GM10266 (cell line): ENCODE results near the gene STING1.
"Not testable (repeated sequence)": the region's sequence is repeated elsewhere in the genome, so short reads cannot be mapped to it uniquely, and the experiment has no call there.

Source experiments
- DNase-seq: peaks from one replicate; pipeline ENCODE4 v3.0.0; 2012; ENCODE audit errors: extremely low spot score
- TF ChIP-seq, protein P1 (sequence below): IDR thresholded peaks from 2 replicates; pipeline ENCODE4 v1.5.1; 2012; ENCODE audit warnings: mild to moderate bottlenecking, low read depth; ENCODE audit not compliant: control insufficient read depth, insufficient read depth; ENCODE audit errors: missing control alignments

STING1 gene

DNA sequence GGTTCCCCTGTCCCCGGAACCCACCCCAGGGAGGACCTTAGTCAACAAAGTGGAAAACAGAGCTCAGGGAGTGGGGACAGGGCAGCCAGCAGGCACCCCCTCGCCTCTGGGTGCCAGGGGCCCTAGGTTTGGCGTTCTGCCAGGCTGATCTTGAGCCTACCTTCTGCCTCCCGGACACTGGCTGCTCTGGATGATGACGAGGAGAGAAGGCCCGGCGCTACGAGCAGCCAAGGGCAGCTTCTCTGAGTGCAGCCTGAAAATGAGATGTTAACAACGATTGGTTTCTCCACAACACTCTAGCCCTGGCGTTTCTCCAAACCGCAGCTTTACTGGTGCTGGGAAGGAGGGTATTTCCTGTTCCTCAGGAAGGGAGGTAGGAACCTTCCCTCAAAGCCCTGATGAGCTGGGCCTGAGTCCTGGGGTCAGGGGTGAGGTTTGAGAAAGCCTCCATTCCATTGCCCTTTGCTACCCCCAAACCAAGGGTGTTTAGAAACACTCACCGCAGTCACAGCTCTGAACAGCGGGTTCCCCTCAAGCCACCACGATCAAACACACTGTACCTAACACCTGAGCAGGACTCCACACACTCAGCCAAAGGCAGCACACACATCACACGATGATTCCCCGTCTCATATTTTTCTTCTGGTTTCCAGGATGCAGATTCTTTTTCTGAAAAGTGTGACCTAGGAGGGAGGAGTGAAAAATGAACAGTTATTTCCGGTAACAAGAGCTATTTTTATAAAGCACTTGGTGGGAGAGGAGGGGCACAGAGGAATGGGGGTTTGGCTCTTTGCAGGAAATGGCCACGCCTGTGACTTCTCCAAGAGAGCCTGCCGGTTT is at the start of gene STING1:
TSS of gene STING1 (minus strand) at position 709 of the 840 bp plus-strand sequence. CDS start 1,054 bp downstream, outside the sequence.
- TF ChIP-seq, protein P1, sequence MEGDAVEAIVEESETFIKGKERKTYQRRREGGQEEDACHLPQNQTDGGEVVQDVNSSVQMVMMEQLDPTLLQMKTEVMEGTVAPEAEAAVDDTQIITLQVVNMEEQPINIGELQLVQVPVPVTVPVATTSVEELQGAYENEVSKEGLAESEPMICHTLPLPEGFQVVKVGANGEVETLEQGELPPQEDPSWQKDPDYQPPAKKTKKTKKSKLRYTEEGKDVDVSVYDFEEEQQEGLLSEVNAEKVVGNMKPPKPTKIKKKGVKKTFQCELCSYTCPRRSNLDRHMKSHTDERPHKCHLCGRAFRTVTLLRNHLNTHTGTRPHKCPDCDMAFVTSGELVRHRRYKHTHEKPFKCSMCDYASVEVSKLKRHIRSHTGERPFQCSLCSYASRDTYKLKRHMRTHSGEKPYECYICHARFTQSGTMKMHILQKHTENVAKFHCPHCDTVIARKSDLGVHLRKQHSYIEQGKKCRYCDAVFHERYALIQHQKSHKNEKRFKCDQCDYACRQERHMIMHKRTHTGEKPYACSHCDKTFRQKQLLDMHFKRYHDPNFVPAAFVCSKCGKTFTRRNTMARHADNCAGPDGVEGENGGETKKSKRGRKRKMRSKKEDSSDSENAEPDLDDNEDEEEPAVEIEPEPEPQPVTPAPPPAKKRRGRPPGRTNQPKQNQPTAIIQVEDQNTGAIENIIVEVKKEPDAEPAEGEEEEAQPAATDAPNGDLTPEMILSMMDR, result no peak
- DNase-seq, result no peak

DNA sequence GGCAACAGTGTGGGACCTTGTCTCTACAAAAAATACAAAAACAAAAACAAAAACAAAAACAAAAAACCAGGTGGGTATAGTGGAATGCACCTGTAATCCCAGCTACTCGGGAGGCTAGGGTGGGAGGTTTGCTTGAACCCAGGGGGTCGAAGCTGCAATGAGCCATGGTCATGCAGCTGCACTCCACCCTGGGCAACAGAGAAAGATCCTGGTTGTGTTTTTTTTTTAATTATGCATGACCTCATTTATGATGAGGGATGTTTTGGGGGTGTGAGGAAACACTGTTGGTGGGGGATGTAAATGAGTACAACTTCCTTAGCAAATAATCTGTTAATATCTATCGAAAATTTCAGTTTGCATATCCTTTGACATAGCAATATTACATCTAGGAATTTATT is 49.2 kb upstream of the STING1 start:
- DNase-seq, result no peak
- TF ChIP-seq, protein P1, result no peak

DNA sequence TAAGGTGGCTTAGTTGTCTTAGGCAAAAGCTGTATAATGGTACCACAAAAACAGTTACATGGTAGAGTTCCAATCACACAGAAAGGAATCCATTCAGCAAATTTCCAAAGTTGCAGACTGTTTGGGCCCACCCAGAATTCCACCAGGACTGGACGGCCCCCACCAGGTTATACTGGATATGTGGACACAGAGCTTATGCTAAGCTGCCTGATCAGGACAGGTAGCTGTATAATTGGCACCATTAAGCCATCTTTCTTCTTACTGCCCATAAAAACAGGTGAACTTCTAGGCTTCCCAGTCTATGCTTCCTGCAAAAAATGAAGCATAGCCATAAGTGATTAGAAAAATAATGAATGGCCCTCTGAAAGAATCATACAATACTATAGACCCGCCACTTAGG is 47.5 kb upstream of the STING1 start:
- not testable (repeated sequence) for DNase-seq

DNA sequence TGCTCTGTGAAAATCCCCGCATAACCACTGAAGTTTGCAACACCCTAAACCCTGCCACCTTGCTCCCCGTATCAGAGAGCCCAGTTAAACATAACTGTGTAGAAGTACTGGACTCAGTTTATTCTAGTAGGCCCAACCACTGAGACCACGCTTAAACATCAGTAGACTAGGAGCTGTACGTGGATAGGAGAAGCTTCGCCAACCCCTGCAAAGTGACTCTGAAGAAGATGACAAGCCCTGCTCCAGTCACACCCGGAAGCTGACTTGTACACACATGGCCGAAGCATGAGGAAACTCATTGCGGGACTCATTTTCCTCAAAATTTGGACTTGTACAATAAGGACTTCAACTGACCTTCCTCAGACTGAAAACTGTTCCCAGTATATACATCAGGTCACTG is 46.1 kb upstream of the STING1 start:
- not testable (repeated sequence) for DNase-seq

DNA sequence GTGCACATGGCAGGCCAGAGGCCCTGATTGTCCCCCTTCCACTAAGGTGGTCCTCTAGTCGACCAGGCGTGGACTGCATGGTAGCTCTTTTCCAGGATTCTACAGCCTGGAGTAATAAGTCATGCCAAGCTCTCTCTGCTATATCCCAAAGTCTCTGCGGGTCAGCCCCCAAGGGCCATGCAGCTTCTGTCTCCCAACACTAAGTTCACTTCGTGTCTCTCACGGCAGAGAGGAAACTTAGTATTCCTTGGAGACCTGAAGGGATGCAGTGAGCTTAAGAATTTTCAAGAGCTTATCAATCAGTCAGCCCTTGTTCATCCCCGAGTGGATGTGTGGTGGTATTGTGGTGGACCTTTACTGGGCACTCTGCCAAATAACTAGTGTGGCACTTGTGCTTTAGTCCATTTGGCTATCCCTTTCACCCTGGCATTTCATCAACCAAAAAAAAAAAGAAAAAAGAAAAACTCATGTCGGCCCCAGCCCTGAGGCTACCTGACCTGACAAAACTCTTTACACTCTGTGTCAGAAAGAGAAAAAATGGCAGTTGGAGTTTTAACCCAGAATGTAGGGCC is 45.4 kb upstream of the STING1 start:
- DNase-seq, result not testable (repeated sequence)

DNA sequence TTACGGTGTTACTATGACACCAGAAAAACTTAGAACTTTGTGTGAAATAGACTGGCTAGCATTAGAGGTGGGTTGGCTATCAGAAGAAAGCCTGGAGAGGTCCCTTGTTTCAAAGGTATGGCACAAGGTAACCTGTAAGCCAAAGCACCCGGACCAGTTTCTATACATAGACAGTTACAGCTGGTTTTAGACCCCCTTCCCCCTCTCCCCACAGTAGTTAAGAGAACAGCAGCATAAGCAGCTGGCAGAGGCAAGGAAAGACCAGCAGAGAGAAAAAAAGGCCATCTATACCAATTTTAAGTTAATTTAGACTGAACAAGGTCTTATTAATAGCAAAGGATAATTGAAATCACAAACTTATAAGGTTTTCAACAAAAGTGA is 44.5 kb upstream of the STING1 start:
- not testable (repeated sequence) for DNase-seq

DNA sequence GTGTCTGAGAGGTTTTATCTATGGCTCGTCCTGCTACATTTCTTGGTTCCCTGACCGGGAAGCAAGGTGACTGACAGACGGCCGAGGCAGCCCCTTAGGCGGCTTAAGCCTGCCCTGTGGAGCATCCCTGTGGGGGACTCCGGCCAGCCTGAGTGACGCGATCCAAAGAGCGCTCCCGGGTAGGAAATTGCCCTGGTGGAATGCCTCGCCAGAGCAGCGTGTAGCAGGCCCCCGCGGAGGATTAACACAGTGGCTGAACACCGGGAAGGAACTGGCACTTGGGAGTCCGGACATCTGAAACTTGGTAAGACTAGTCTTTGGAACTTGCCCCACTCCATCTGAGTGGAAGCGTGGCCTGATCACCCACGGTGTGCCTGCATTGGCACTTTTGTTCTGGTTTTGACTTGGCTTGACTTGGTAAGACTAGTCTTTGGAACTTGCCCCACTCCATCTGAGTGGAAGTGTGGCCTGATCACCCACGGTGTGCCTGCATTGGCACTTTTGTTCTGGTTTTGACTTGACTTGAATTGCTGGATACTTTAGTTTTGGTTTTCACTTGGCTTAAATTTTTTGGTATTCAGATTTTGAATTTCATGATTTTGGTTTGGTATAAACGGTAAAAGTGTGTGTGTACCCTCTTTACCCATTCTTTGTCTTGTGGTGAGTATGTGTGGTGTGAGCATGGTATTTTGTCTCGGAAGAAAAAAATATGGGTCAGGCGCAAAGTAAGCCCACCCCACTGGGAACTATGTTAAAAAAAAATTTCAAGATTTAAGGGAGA is 43.9 kb upstream of the STING1 start:
- DNase-seq, result not testable (repeated sequence)

DNA sequence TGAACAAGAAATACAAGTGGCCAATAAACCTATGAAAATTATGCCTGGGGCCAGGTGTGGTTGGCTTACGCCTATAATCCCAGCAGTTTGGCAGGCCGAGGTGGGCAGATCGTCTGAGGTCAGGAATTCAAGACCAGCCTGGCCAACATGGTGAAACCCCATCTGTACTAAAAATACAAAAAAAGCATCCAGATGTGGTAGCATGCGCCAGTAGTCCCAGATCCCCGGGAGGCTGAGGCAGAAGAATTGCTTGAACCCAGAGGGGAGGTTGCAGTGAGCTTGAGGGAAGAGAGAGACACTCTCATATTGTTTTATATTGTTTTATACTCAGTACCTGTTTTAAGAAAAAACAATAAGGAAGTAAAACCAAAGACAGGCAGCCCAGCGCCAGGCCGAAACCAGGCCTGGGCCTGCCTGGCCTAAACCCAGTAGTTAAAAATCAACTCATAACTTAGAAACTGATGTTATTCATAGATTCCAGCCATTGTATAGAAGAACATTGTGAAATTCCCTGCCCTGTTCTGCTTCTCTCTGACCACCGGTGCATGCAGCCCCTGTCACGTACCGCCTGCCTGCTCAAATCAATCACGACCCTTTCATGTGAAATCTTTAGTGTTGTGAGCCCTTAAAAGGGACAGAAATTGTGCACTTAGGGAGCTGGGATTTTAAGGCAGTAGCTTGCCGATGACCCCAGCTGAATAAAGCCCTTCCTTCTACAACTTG is 43.2 kb upstream of the STING1 start:
- DNase-seq, result not testable (repeated sequence)

DNA sequence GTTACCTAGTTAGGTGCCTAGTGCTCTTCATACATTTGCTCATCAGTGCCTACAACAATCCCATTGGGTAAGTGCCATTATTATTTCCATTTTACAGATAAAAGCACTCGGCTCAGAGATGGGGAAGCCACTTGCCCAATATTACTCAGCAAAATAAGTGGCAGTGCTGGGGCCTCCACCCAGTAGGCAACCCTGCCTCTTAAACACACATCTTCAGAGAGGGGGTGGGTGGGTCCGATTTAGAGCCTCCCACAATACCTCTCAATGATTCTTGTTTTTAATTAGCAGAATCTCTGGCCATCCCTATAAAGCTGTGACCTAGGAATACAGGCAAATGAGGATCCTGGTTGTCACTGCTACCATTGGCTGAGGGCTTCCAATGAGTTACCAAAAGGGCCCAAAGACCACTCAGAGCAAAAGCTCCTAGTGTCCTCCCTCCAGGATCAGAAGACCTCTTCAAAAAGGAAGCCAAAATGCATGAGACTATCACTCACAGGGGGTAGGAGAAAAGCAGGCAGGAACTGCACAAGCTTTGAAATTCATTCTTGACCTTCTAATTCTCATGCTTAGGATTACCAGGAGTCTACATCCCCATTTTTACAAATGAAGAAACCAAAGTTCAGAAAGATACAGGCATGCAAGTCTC is 42.5 kb upstream of the STING1 start:
- DNase-seq, result no peak
- TF ChIP-seq, protein P1, result no peak

DNA sequence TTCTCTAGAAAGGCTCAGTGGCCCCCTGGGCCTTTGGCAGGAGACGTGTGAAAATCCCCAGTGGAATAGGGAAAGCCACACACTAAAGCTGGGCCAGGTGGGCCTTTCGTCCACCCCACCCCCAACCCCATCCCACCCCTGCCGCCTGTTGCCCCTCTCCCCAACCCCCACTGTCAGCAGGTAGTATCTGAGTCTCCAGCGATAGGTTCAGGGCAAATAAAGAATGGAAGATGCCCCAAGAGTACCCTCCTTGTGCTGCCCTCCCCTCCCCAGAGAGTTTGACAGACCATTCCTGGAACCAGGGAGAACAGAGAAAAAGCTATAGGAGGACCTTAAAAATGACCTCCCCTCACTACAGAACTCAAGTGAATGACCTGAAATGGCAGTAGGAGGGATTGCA is 41.9 kb upstream of the STING1 start:
- TF ChIP-seq, protein P1, result no peak

More for the DNA sequence above, 41.9 kb upstream of the STING1 start:
- no peak for DNase-seq
